Measurements from ENCODE around the gene PDK3. TPM values are rescaled to one million over a fixed set of nuclear protein-coding genes. Genes with fewer than 3 reads are reported as not detected.

Gene PDK3
- polyA plus RNA-seq, 1 experiment = 2.9 TPM

- no peak for TF ChIP-seq CTCF (IDR thresholded peaks at IDR 0.05; ENCODE audit: low read depth, low read length)
- no peak overlapping the region for H3K27ac ChIP-seq (ENCODE audit: low read depth, low read length)
- H3K27me3 ChIP-seq (ENCODE audit: control insufficient read depth, insufficient read depth, low read length) = no peaks in the 10 kb centered on the region
- no peak overlapping the region for H3K4me3 ChIP-seq (ENCODE audit: low read depth, low read length)
- ChIA-PET CTCF (no interaction called here), POLR2A (no interaction called here)
- H3K9me3 ChIP-seq (ENCODE audit: control insufficient read depth, insufficient read depth, low read length) = no peaks in the 10 kb centered on the region
- no peak for DNase-seq (ENCODE audit: low read depth, low spot score)
These were observed 55.4 kb downstream of the PDK3 start for GRCh38 chrX:24520472-24520871.

- ChIA-PET POLR2A (no interaction called here), CTCF (no interaction called here)
- no peaks in the 10 kb centered on the region for H3K27me3 ChIP-seq (ENCODE audit: control insufficient read depth, insufficient read depth, low read length)
- H3K27ac ChIP-seq (ENCODE audit: low read depth, low read length) = no peak overlapping the region
- TF ChIP-seq CTCF (IDR thresholded peaks at IDR 0.05; ENCODE audit: low read depth, low read length) = no peak
- H3K4me3 ChIP-seq (ENCODE audit: low read depth, low read length) = no peak overlapping the region
- H3K9me3 ChIP-seq (ENCODE audit: control insufficient read depth, insufficient read depth, low read length) = no peaks in the 10 kb centered on the region
- DNase-seq (ENCODE audit: low read depth, low spot score) = no peak
These were observed 60.4 kb downstream of the PDK3 start for GRCh38 chrX:24525455-24525854.

- no peak for TF ChIP-seq CTCF (IDR thresholded peaks at IDR 0.05; ENCODE audit: low read depth, low read length)
These were observed 61.5 kb downstream of the PDK3 start for GRCh38 chrX:24526616-24527015.

GRCh38 chrX:24528605-24529004 lies 63.5 kb downstream of the PDK3 start:
- DNase-seq (ENCODE audit: low read depth, low spot score) = no peak
- ChIA-PET POLR2A (no interaction called here), CTCF (interaction anchor here (1.1 kb wide), 1 partner anchor 29 kb away, joined by 3 read pairs; no protein-coding TSS in a partner anchor)
- Histone ChIP-seq H3K9me3 (ENCODE audit: control insufficient read depth, insufficient read depth, low read length) (no peaks in the 10 kb centered on the region), H3K27me3 (ENCODE audit: control insufficient read depth, insufficient read depth, low read length) (no peaks in the 10 kb centered on the region), H3K27ac (ENCODE audit: low read depth, low read length) (no peak overlapping the region), H3K4me3 (ENCODE audit: low read depth, low read length) (no peak overlapping the region)
- TF ChIP-seq CTCF (IDR thresholded peaks at IDR 0.05; ENCODE audit: low read depth, low read length) = no peak

More at GRCh38 chrX:24526616-24527015, 61.5 kb downstream of the PDK3 start:
- H3K4me3 ChIP-seq (ENCODE audit: low read depth, low read length) = no peak overlapping the region
- no peak overlapping the region for H3K27ac ChIP-seq (ENCODE audit: low read depth, low read length)
- ChIA-PET CTCF (no interaction called here), POLR2A (no interaction called here)
- no peaks in the 10 kb centered on the region for H3K9me3 ChIP-seq (ENCODE audit: control insufficient read depth, insufficient read depth, low read length)
- no peak for DNase-seq (ENCODE audit: low read depth, low spot score)
- no peaks in the 10 kb centered on the region for H3K27me3 ChIP-seq (ENCODE audit: control insufficient read depth, insufficient read depth, low read length)

- Histone ChIP-seq H3K4me3 (ENCODE audit: low read depth, low read length) (no peak overlapping the region), H3K27me3 (ENCODE audit: control insufficient read depth, insufficient read depth, low read length) (no peaks in the 10 kb centered on the region), H3K27ac (ENCODE audit: low read depth, low read length) (no peak overlapping the region), H3K9me3 (ENCODE audit: control insufficient read depth, insufficient read depth, low read length) (no peaks in the 10 kb centered on the region)
- POLR2A ChIA-PET = no interaction called here
- no peak for DNase-seq (ENCODE audit: low read depth, low spot score)
- CTCF ChIA-PET = no interaction called here
- no peak for TF ChIP-seq CTCF (IDR thresholded peaks at IDR 0.05; ENCODE audit: low read depth, low read length)
These were observed 71.5 kb downstream of the PDK3 start for GRCh38 chrX:24536551-24536950.
